ENCODE results near the gene AGBL1.

- TF ChIP-seq CTCF (IDR thresholded peaks at IDR 0.05) (no peak), POLR2A (IDR thresholded peaks at IDR 0.05) (no peak)
These were observed 81.6 kb downstream of the AGBL1 start for GRCh38 chr15:86161250-86161649.

Data from heart left ventricle (tissue), 13 donors.